ENCODE data around the gene BBLN.

Gene BBLN

GRCh38 chr9:128116104-128117083 is 43.7 kb upstream of the BBLN start:
- TF ChIP-seq ZNF70 (CRISPR knock-in tag; IDR thresholded peaks at IDR 0.05) (no peak), ZFP30 (CRISPR knock-in tag; IDR thresholded peaks at IDR 0.05) (no peak), PATZ1 (CRISPR knock-in tag; IDR thresholded peaks at IDR 0.05; ENCODE audit: borderline replicate concordance) (no peak), POU6F1 (CRISPR knock-in tag; IDR thresholded peaks at IDR 0.05; ENCODE audit: borderline replicate concordance, low read depth) (no peak), ARNTL (CRISPR knock-in tag; IDR thresholded peaks at IDR 0.05; ENCODE audit: borderline replicate concordance, low read depth) (no peak), TCF4 (CRISPR knock-in tag; IDR thresholded peaks at IDR 0.05; ENCODE audit: borderline replicate concordance) (no peak), RARB (CRISPR knock-in tag; IDR thresholded peaks at IDR 0.05) (no peak), ESRRG (CRISPR knock-in tag; IDR thresholded peaks at IDR 0.05) (no peak), ZFP3 (CRISPR knock-in tag; IDR thresholded peaks at IDR 0.05) (no peak), ZNF565 (CRISPR knock-in tag; conservative IDR thresholded peaks at IDR 0.05; ENCODE audit: low read depth) (no peak), BACH2 (CRISPR knock-in tag; IDR thresholded peaks at IDR 0.05; ENCODE audit: borderline replicate concordance) (no peak), CSRNP3 (CRISPR knock-in tag; IDR thresholded peaks at IDR 0.05) (no peak)
- no peak for ATAC-seq

GRCh38 chr9:128117613-128118471 is 42.2 kb upstream of the BBLN start:
- no peak for TF ChIP-seq PPARA (CRISPR knock-in tag; IDR thresholded peaks at IDR 0.05; ENCODE audit: borderline replicate concordance)
- 0 out of 2 replicates have a peak, but pooled peaks have one; percentile 11 for TF ChIP-seq CREB5 (CRISPR knock-in tag; IDR thresholded peaks at IDR 0.05; ENCODE audit: low read depth)
- TF ChIP-seq ZFP3 (CRISPR knock-in tag; IDR thresholded peaks at IDR 0.05): peak; percentile 82; the same call in 1 of the 2 replicates
- peak; percentile 86 for ATAC-seq

GRCh38 chr9:128118472-128118857 is 41.6 kb upstream of the BBLN start:
- TF ChIP-seq ZNF8 (CRISPR knock-in tag; IDR thresholded peaks at IDR 0.05) (no peak), TCF4 (CRISPR knock-in tag; IDR thresholded peaks at IDR 0.05; ENCODE audit: borderline replicate concordance) (no peak), SNAI2 (CRISPR knock-in tag; IDR thresholded peaks at IDR 0.05) (no peak), ZFP3 (CRISPR knock-in tag; IDR thresholded peaks at IDR 0.05) (no peak), ESRRG (CRISPR knock-in tag; IDR thresholded peaks at IDR 0.05) (no peak), POU6F1 (CRISPR knock-in tag; IDR thresholded peaks at IDR 0.05; ENCODE audit: borderline replicate concordance, low read depth) (no peak), TOX (CRISPR knock-in tag; IDR thresholded peaks at IDR 0.05; ENCODE audit: borderline replicate concordance) (no peak), CSDC2 (CRISPR knock-in tag; IDR thresholded peaks at IDR 0.05) (no peak), ZNF565 (CRISPR knock-in tag; conservative IDR thresholded peaks at IDR 0.05; ENCODE audit: low read depth) (no peak), GLIS3 (CRISPR knock-in tag; IDR thresholded peaks at IDR 0.05) (no peak), PATZ1 (CRISPR knock-in tag; IDR thresholded peaks at IDR 0.05; ENCODE audit: borderline replicate concordance) (no peak), ARNTL (CRISPR knock-in tag; IDR thresholded peaks at IDR 0.05; ENCODE audit: borderline replicate concordance, low read depth) (no peak), ZFP30 (CRISPR knock-in tag; IDR thresholded peaks at IDR 0.05) (no peak), OSR1 (CRISPR knock-in tag; IDR thresholded peaks at IDR 0.05) (no peak), PPARA (CRISPR knock-in tag; IDR thresholded peaks at IDR 0.05; ENCODE audit: borderline replicate concordance) (no peak), CREB5 (CRISPR knock-in tag; IDR thresholded peaks at IDR 0.05; ENCODE audit: low read depth) (no peak), ISL1 (CRISPR knock-in tag; IDR thresholded peaks at IDR 0.05) (no peak), ZC3H10 (CRISPR knock-in tag; IDR thresholded peaks at IDR 0.05) (no peak)
- ATAC-seq: no peak

All from SK-N-SH treated with all-trans-retinoic acid at 6 μM for 48 hours (cell line).